ENCODE results near the gene PRELP. TPM values are rescaled to one million over a fixed set of nuclear protein-coding genes. Genes with fewer than 3 reads are reported as not detected.
"Not testable (repeated sequence)": the region's sequence is repeated elsewhere in the genome, so short reads cannot be mapped to it uniquely, and the experiment has no call there.

The PRELP gene
- polyA plus RNA-seq (ENCODE audit: insufficient read length in 10 of 10) = 10 to 100 TPM in 1 of 10 donors, 1 to 10 TPM in 9; 1.3 to 10.5 (median 3.2) TPM
- long read RNA-seq, donor 1 = 0 reads
- long read RNA-seq, donor 2 = 0 reads
- long read RNA-seq, donor 3 = 0 reads
- long read RNA-seq, donor 4, full-length matches to known transcripts = 3 of 3 reads
- long read RNA-seq, donor 4, partial matches to known transcripts = 0 of 3 reads
- long read RNA-seq, donor 4, other reads (novel, unspliced or antisense) = 0 of 3 reads
- long read RNA-seq, donor 5, full-length matches to known transcripts = 1 of 1 reads
- long read RNA-seq, donor 5, partial matches to known transcripts = 0 of 1 reads
- long read RNA-seq, donor 5, other reads (novel, unspliced or antisense) = 0 of 1 reads
- long read RNA-seq, donor 6, full-length matches to known transcripts = 1 of 1 reads
- long read RNA-seq, donor 6, partial matches to known transcripts = 0 of 1 reads
- long read RNA-seq, donor 6, other reads (novel, unspliced or antisense) = 0 of 1 reads
- long read RNA-seq, donor 7, full-length matches to known transcripts = 1 of 1 reads
- long read RNA-seq, donor 7, partial matches to known transcripts = 0 of 1 reads
- long read RNA-seq, donor 7, other reads (novel, unspliced or antisense) = 0 of 1 reads
- long read RNA-seq, donor 8, full-length matches to known transcripts = 4 of 10 reads
- long read RNA-seq, donor 8, partial matches to known transcripts = 6 of 10 reads
- long read RNA-seq, donor 8, other reads (novel, unspliced or antisense) = 0 of 10 reads
- long read RNA-seq, donor 9, full-length matches to known transcripts = 1 of 1 reads
- long read RNA-seq, donor 9, partial matches to known transcripts = 0 of 1 reads
- long read RNA-seq, donor 9, other reads (novel, unspliced or antisense) = 0 of 1 reads

GRCh38 chr1:203475012-203475981 is at the start of gene PRELP:
Gene PRELP, plus strand, starts transcription at chr1:203475806. Its CDS starts 7,379 bp downstream, at chr1:203483185.
- peak in 2 of 3 donors; percentile 58 to 74 for DNase-seq

- no peak for DNase-seq
These were observed 49.2 kb upstream of the PRELP start for GRCh38 chr1:203426366-203426765.

- no peak for DNase-seq
These were observed 48.7 kb upstream of the PRELP start for GRCh38 chr1:203426870-203427269.

- DNase-seq = no peak
These were observed 48.2 kb upstream of the PRELP start for GRCh38 chr1:203427451-203427850.

- DNase-seq = no peak
These were observed 46.5 kb upstream of the PRELP start for GRCh38 chr1:203428981-203429599.

GRCh38 chr1:203435615-203436014 is 40.0 kb upstream of the PRELP start:
- DNase-seq = no peak

- DNase-seq = no peak
These were observed 37.8 kb upstream of the PRELP start for GRCh38 chr1:203437696-203438315.

GRCh38 chr1:203439131-203439730 is 36.4 kb upstream of the PRELP start:
- DNase-seq = peak in 2 of 3 donors; percentile 34 to 62

GRCh38 chr1:203440771-203441170 is 34.8 kb upstream of the PRELP start:
- peak; percentile 51 to 76 (median 63) for DNase-seq

- no peak for DNase-seq
These were observed 33.8 kb upstream of the PRELP start for GRCh38 chr1:203441766-203442165.

GRCh38 chr1:203442821-203443220 is 32.8 kb upstream of the PRELP start:
- no peak for DNase-seq

- DNase-seq = no peak
These were observed 32.3 kb upstream of the PRELP start for GRCh38 chr1:203443296-203443695.

- no peak for DNase-seq
These were observed 31.4 kb upstream of the PRELP start for GRCh38 chr1:203444171-203444576.

GRCh38 chr1:203447151-203447550 is 28.5 kb upstream of the PRELP start:
- no peak for DNase-seq

- DNase-seq = not testable (repeated sequence)
These were observed 28.0 kb upstream of the PRELP start for GRCh38 chr1:203447598-203447997.

- DNase-seq = no peak
These were observed 27.0 kb upstream of the PRELP start for GRCh38 chr1:203448521-203449061.

GRCh38 chr1:203450001-203450400 is 25.6 kb upstream of the PRELP start:
- DNase-seq = no peak

- DNase-seq = no peak
These were observed 25.0 kb upstream of the PRELP start for GRCh38 chr1:203450479-203451149.

Measured in muscle of back (tissue), 13 donors.